Activated naive CD8-positive, alpha-beta T cell treated with anti-CD3 and anti-CD28 coated beads for 36 hours (primary cell): ENCODE measurements around the gene TSPAN9. TPM values are rescaled to one million over a fixed set of nuclear protein-coding genes. Genes with fewer than 3 reads are reported as not detected.

Experiments used
- DNase-seq: peaks from one replicate; pipeline ENCODE4 v3.0.0; 2021
- H3K27ac Mint-ChIP-seq: one replicate; pipeline ENCODE4 v1.8.0; 2022; ENCODE audit warnings: mild to moderate bottlenecking, moderate library complexity, mixed read lengths
- H3K27me3 Mint-ChIP-seq: one replicate; pipeline ENCODE4 v1.8.0; 2022; ENCODE audit warnings: mild to moderate bottlenecking, mixed read lengths
- H3K36me3 Mint-ChIP-seq: one replicate; pipeline ENCODE4 v1.8.0; 2021; ENCODE audit warnings: mild to moderate bottlenecking, mixed read lengths
- H3K4me1 Mint-ChIP-seq: one replicate; pipeline ENCODE4 v1.8.0; 2021; ENCODE audit warnings: mixed read lengths
- H3K4me3 Mint-ChIP-seq: one replicate; pipeline ENCODE4 v1.8.0; 2022; ENCODE audit warnings: mild to moderate bottlenecking, moderate library complexity, mixed read lengths
- H3K9me3 Mint-ChIP-seq: one replicate; pipeline ENCODE4 v1.8.0; 2022; ENCODE audit warnings: mixed read lengths
- total RNA-seq, 2 experiments: library from RNA; stranded (reverse); gene quantifications; one replicate each; pipeline ENCODE4 v1.2.3, GENCODE V29; 2021

Gene TSPAN9
- total RNA-seq, 2 experiments from 2014 or later: 0.24 to 0.31 TPM

- Mint-ChIP-seq H3K4me3 (no peak overlapping the region), H3K27ac (no peak overlapping the region), H3K9me3 (no peaks in the 10 kb centered on the region), H3K36me3 (no peaks in the 10 kb centered on the region), H3K4me1 (peaks cover 4% of the 10 kb centered on the region), H3K27me3 (peaks cover 12% of the 10 kb centered on the region)
- DNase-seq: no peak
These were observed 205.1 kb downstream of the TSPAN9 start for GRCh38 chr12:3282384-3282670.

GRCh38 chr12:3283137-3283680 lies 206.0 kb downstream of the TSPAN9 start:
- Mint-ChIP-seq H3K4me3 (no peak overlapping the region), H3K27me3 (peaks cover 6% of the 10 kb centered on the region), H3K9me3 (no peaks in the 10 kb centered on the region), H3K27ac (no peak overlapping the region), H3K4me1 (peaks cover 4% of the 10 kb centered on the region), H3K36me3 (no peaks in the 10 kb centered on the region)
- DNase-seq: no peak

- no peaks in the 10 kb centered on the region for H3K9me3 Mint-ChIP-seq
- H3K4me3 Mint-ChIP-seq: no peak overlapping the region
- H3K27me3 Mint-ChIP-seq: no peaks in the 10 kb centered on the region
These were observed 207.2 kb downstream of the TSPAN9 start for GRCh38 chr12:3284405-3284804.

GRCh38 chr12:3285570-3285969 lies 208.4 kb downstream of the TSPAN9 start:
- H3K36me3 Mint-ChIP-seq: no peaks in the 10 kb centered on the region
- H3K27me3 Mint-ChIP-seq: no peaks in the 10 kb centered on the region
- DNase-seq: no peak
- H3K4me1 Mint-ChIP-seq: no peaks in the 10 kb centered on the region
- H3K4me3 Mint-ChIP-seq: no peak overlapping the region
- no peak overlapping the region for H3K27ac Mint-ChIP-seq
- no peaks in the 10 kb centered on the region for H3K9me3 Mint-ChIP-seq

More at GRCh38 chr12:3284405-3284804, 207.2 kb downstream of the TSPAN9 start:
- H3K27ac Mint-ChIP-seq: no peak overlapping the region
- no peaks in the 10 kb centered on the region for H3K36me3 Mint-ChIP-seq
- peaks cover 4% of the 10 kb centered on the region for H3K4me1 Mint-ChIP-seq
- no peak for DNase-seq

- H3K4me1 Mint-ChIP-seq: no peaks in the 10 kb centered on the region
- H3K4me3 Mint-ChIP-seq: no peak overlapping the region
- H3K9me3 Mint-ChIP-seq: no peaks in the 10 kb centered on the region
These were observed 211.5 kb downstream of the TSPAN9 start for GRCh38 chr12:3288690-3289089.

GRCh38 chr12:3289702-3290101 lies 212.5 kb downstream of the TSPAN9 start:
- no peak for DNase-seq
- Mint-ChIP-seq H3K4me1 (no peaks in the 10 kb centered on the region), H3K27me3 (no peaks in the 10 kb centered on the region), H3K36me3 (no peaks in the 10 kb centered on the region), H3K27ac (no peak overlapping the region), H3K4me3 (no peak overlapping the region), H3K9me3 (no peaks in the 10 kb centered on the region)

More at GRCh38 chr12:3288690-3289089, 211.5 kb downstream of the TSPAN9 start:
- DNase-seq: no peak
- H3K27me3 Mint-ChIP-seq: no peaks in the 10 kb centered on the region
- H3K27ac Mint-ChIP-seq: no peak overlapping the region
- H3K36me3 Mint-ChIP-seq: no peaks in the 10 kb centered on the region

GRCh38 chr12:3291939-3292338 lies 214.8 kb downstream of the TSPAN9 start:
- H3K27me3 Mint-ChIP-seq: no peaks in the 10 kb centered on the region
- H3K9me3 Mint-ChIP-seq: no peaks in the 10 kb centered on the region
- no peaks in the 10 kb centered on the region for H3K4me1 Mint-ChIP-seq
- H3K4me3 Mint-ChIP-seq: no peak overlapping the region
- H3K36me3 Mint-ChIP-seq: no peaks in the 10 kb centered on the region
- DNase-seq: no peak
- H3K27ac Mint-ChIP-seq: no peak overlapping the region

GRCh38 chr12:3292677-3293412 lies 215.7 kb downstream of the TSPAN9 start:
- Mint-ChIP-seq H3K36me3 (no peaks in the 10 kb centered on the region), H3K9me3 (no peaks in the 10 kb centered on the region), H3K27ac (no peak overlapping the region), H3K4me1 (no peaks in the 10 kb centered on the region), H3K27me3 (no peaks in the 10 kb centered on the region), H3K4me3 (no peak overlapping the region)
- DNase-seq: no peak

GRCh38 chr12:3293446-3294161 lies 216.4 kb downstream of the TSPAN9 start:
- Mint-ChIP-seq H3K27ac (no peak overlapping the region), H3K27me3 (no peaks in the 10 kb centered on the region)
- DNase-seq: no peak

GRCh38 chr12:3294481-3294911 lies 217.3 kb downstream of the TSPAN9 start:
- Mint-ChIP-seq H3K27ac (no peak overlapping the region), H3K9me3 (no peaks in the 10 kb centered on the region), H3K36me3 (no peaks in the 10 kb centered on the region), H3K4me1 (no peaks in the 10 kb centered on the region), H3K4me3 (no peak overlapping the region), H3K27me3 (peaks cover 7% of the 10 kb centered on the region)
- no peak for DNase-seq

More at GRCh38 chr12:3293446-3294161, 216.4 kb downstream of the TSPAN9 start:
- H3K4me1 Mint-ChIP-seq: no peaks in the 10 kb centered on the region
- H3K4me3 Mint-ChIP-seq: no peak overlapping the region
- no peaks in the 10 kb centered on the region for H3K36me3 Mint-ChIP-seq
- no peaks in the 10 kb centered on the region for H3K9me3 Mint-ChIP-seq

- Mint-ChIP-seq H3K27ac (no peak overlapping the region), H3K4me1 (peaks cover 6% of the 10 kb centered on the region), H3K9me3 (no peaks in the 10 kb centered on the region), H3K4me3 (no peak overlapping the region), H3K27me3 (peaks cover 13% of the 10 kb centered on the region), H3K36me3 (no peaks in the 10 kb centered on the region)
- DNase-seq: no peak
These were observed 218.0 kb downstream of the TSPAN9 start for GRCh38 chr12:3295225-3295624.

GRCh38 chr12:3295646-3296408 lies 218.6 kb downstream of the TSPAN9 start:
- Mint-ChIP-seq H3K36me3 (no peaks in the 10 kb centered on the region), H3K27me3 (peaks cover 17% of the 10 kb centered on the region), H3K4me3 (no peak overlapping the region), H3K27ac (no peak overlapping the region), H3K4me1 (peaks cover 12% of the 10 kb centered on the region), H3K9me3 (no peaks in the 10 kb centered on the region)
- DNase-seq: no peak

GRCh38 chr12:3296409-3296701 lies 219.2 kb downstream of the TSPAN9 start:
- peaks cover 20% of the 10 kb centered on the region for H3K27me3 Mint-ChIP-seq
- H3K4me1 Mint-ChIP-seq: peaks cover 13% of the 10 kb centered on the region
- H3K36me3 Mint-ChIP-seq: no peaks in the 10 kb centered on the region
- H3K9me3 Mint-ChIP-seq: no peaks in the 10 kb centered on the region
- no peak overlapping the region for H3K4me3 Mint-ChIP-seq
- no peak overlapping the region for H3K27ac Mint-ChIP-seq
- no peak for DNase-seq

- Mint-ChIP-seq H3K27me3 (peaks cover 20% of the 10 kb centered on the region), H3K4me1 (peaks cover 13% of the 10 kb centered on the region), H3K4me3 (no peak overlapping the region), H3K9me3 (no peaks in the 10 kb centered on the region), H3K36me3 (no peaks in the 10 kb centered on the region), H3K27ac (no peak overlapping the region)
- DNase-seq: no peak
These were observed 221.4 kb downstream of the TSPAN9 start for GRCh38 chr12:3298603-3299002.
